GM18526 (cell line): ENCODE measurements around the gene UBQLN1.

ENCODE experiments used
- POLR2A ChIP-seq: IDR thresholded peaks from 3 replicates; pipeline ENCODE4 v1.6.1; 2011; ENCODE audit not compliant: insufficient read length; ENCODE audit errors: extremely low read depth

The UBQLN1 gene

GRCh38 chr9:83707768-83708514 lies at the start of gene UBQLN1:
Gene UBQLN1 (minus strand): TSS chr9:83707958. CDS start chr9:83707679, 279 bp downstream.
- TF ChIP-seq POLR2A = peak; percentile 79

GRCh38 chr9:83754383-83754977 lies 46.7 kb upstream of the UBQLN1 start:
- no peak for TF ChIP-seq POLR2A

GRCh38 chr9:83749706-83750105 lies 41.9 kb upstream of the UBQLN1 start:
- no peak for TF ChIP-seq POLR2A

GRCh38 chr9:83744206-83744605 lies 36.4 kb upstream of the UBQLN1 start:
- TF ChIP-seq POLR2A = no peak

- TF ChIP-seq POLR2A = no peak
Measured at GRCh38 chr9:83733739-83734138, 26.0 kb upstream of the UBQLN1 start.

- no peak for TF ChIP-seq POLR2A
Measured at GRCh38 chr9:83724436-83724835, 16.7 kb upstream of the UBQLN1 start.

GRCh38 chr9:83722726-83723495 lies 15.2 kb upstream of the UBQLN1 start:
- no peak for TF ChIP-seq POLR2A

- TF ChIP-seq POLR2A = no peak
Measured at GRCh38 chr9:83721509-83721908, 13.8 kb upstream of the UBQLN1 start.

- no peak for TF ChIP-seq POLR2A
Measured at GRCh38 chr9:83715794-83716193, 8.0 kb upstream of the UBQLN1 start.

GRCh38 chr9:83715221-83715620 lies 7.5 kb upstream of the UBQLN1 start:
- TF ChIP-seq POLR2A = no peak

- TF ChIP-seq POLR2A = no peak
Measured at GRCh38 chr9:83714329-83714728, 6.6 kb upstream of the UBQLN1 start.

GRCh38 chr9:83708515-83709158 lies 879 bp upstream of the UBQLN1 start:
- TF ChIP-seq POLR2A = no peak

GRCh38 chr9:83707518-83707767 lies 315 bp downstream of the UBQLN1 start:
- TF ChIP-seq POLR2A = no peak

GRCh38 chr9:83706676-83707517 lies 861 bp downstream of the UBQLN1 start:
- no peak for TF ChIP-seq POLR2A

GRCh38 chr9:83701769-83702168 lies 6.0 kb downstream of the UBQLN1 start:
- no peak for TF ChIP-seq POLR2A
